Fibroblast of skin of scalp (primary cell): ENCODE measurements around the gene UNK.
"Not testable (repeated sequence)": the region's sequence is repeated elsewhere in the genome, so short reads cannot be mapped to it uniquely, and the experiment has no call there.

ENCODE experiments used
- DNase-seq: peaks from one replicate; pipeline ENCODE4 v3.0.0-alpha.2; 2013

UNK gene

GRCh38 chr17:75806822-75807500 lies 22.4 kb downstream of the UNK start:
- no peak for DNase-seq

GRCh38 chr17:75807861-75808260 lies 23.3 kb downstream of the UNK start:
- DNase-seq, result no peak

GRCh38 chr17:75808549-75808904 lies 23.9 kb downstream of the UNK start:
- DNase-seq, result no peak

DNA sequence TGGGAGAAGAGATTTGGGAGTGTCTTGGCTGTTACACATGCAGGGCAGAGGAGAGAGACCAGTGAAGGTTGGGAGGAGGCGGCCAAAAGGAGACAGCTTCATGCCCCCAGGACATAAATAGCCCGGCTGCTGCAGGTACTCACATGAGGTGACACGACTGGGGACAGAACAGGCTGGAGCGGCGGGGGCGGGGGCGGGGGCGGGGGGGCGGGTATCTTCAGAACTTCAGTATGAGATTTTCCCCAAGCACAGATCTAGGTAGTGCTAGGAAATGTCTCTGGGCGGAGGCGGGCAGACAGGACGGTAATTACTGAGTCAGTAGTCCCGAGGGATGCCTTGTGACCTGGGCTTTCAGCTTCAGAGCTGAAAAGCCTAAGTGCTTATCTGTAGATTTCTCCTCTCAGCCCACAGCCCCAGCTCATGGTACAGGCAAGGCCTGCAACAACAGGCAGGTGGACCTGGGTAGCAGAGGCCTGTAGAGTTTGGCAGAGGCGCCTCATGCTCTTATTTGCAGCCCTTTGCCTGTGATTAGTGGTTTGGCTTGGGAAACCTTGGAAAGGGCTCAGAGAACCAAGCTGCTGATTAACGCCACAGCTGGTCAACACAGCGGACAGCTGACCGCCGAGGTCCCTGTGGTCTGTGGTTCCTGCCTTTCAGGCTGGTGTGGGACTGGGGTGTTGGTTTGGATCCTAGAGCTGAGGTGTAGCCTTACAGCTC lies 24.5 kb downstream of the UNK start:
- DNase-seq, result peak; percentile 47

GRCh38 chr17:75809631-75810111 lies 25.1 kb downstream of the UNK start:
- DNase-seq, result no peak

GRCh38 chr17:75810216-75810615 lies 25.6 kb downstream of the UNK start:
- DNase-seq, result no peak

DNA sequence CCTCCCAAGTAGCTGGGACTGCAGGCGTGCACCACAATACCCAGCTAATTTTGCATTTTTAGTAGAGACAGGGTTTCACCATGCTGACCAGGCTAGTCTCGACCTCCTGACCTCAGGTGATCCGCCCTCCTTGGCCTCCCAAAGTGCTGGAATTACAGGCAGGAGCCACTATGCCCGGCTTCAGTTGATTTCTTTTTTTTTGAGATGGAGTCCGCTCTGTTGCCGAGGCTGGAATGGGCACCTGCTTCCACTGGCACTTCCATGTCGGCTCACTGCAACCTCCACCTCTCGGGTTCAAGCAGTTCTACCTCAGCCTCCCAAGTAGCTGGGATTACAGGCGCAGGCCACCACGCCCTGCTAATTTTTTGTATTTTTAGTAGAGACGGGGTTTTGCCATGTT lies 26.1 kb downstream of the UNK start:
- DNase-seq, result not testable (repeated sequence)

DNA sequence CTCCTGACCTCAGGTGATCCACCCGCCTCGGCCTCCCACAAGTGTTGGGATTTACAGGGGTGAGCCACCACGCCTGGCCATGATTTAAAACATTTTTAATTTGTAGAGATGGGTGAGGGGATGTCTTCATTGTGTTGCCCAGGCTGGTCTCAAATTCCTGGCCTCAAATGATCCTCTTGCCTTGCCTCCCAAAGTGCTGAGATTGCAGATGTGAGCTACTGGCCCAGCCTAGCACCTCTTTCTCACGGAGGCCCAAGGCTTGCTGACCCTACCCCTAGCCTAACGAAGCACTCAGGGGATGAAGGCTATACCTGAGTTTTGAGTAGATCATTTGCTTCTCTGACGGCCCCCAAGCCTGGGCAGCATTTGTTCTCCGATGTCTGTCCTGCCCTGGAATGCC lies 26.6 kb downstream of the UNK start:
- no peak for DNase-seq

DNA sequence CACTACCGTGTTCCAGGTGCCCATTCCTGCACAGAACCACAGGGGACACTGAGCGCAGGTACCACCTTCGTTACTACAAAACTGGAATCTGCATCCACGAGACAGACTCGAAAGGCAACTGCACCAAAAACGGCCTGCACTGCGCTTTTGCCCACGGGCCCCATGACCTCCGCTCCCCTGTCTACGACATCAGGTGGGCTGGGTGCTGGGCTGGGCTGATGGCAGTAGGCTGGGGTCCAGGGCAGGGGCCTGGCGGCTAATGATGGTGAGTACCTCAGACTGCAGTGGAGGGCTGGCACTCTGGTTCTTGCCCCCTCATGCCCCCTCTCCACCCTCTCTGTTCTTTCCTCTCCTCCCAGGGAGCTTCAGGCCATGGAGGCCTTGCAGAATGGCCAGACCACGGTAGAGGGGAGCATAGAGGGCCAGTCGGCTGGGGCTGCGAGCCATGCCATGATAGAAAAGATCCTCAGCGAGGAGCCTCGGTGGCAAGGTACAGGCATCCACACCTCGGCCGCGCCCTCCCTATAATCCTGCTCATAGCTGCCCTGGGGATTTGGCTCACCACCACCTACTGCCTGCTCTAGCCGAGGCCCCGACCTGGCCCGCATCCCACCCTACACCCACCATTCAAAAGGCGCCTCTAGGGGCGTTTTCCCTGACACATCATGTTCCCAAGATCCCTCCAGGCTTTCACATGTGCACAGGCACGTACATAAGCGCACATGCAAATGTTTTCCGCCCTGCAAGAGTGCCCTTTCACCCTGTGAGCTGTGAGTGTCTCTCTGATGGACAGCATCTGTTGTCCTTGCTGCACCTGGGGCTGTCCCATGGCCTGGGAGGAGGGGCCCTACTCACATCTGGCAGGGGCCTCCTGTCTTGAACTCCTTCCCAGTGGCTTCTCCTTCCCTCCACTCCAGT lies 27.7 kb downstream of the UNK start:
- no peak for DNase-seq

DNA sequence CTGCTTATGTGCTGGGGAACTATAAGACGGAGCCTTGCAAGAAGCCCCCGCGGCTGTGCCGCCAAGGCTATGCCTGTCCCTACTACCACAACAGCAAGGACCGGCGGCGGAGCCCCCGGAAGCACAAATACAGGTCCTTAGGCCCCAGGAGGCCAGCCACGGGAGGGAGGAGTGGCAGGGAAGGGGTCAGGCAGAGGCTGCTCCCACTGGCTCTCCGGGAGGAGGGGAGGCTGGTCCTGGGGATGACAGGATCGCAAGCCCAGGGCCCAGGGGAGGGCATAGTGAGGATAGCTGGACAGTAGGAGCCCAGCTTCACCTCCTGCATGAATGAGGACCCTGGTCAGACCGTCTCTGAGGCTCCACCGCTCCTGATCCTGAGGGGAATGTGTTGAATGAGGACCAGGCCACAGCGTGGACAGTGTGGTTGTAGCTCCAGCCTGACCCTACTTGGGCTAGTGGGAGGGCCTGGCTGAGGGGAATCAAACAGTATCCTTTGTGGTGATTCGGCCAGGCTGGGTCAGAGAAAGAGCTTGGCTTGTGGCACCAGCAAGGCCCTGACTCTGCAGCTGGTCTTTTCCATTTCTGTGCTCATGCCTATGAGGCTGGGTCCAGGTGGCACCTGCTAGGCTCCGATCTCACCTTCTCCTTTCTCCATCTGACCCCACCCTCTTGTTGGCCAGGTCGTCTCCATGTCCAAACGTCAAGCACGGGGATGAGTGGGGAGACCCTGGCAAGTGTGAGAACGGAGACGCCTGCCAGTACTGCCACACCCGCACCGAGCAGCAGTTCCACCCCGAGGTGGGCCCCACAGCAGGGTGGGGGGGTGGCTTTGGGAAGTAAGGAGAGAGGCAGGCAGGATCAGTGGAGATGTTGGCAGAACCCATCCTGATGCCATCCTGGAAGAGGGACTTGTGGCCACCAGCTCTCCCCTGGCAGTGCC lies 28.7 kb downstream of the UNK start:
- DNase-seq, result no peak

DNA sequence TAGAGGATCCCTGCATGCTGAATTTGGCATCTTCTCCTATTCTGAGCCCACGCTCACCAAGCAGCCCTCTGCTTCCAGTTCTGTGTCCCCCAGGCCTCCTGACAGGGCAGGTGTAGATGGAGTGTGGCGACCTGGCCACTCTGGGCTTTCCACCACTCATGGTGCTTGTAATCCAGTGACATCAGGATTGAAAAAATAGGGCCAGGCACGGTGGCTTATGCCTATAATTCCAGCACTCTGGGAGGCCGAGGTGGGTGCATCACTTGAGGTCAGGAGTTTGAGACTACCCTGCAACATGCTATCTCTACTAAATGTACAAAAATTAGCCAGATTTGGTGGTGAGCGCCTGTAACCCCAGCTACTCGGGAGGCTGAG lies 29.4 kb downstream of the UNK start:
- no peak for DNase-seq

GRCh38 chr17:75814900-75815373 lies 30.3 kb downstream of the UNK start:
- DNase-seq, result peak; percentile 47

GRCh38 chr17:75815399-75815798 lies 30.8 kb downstream of the UNK start:
- DNase-seq, result no peak

DNA sequence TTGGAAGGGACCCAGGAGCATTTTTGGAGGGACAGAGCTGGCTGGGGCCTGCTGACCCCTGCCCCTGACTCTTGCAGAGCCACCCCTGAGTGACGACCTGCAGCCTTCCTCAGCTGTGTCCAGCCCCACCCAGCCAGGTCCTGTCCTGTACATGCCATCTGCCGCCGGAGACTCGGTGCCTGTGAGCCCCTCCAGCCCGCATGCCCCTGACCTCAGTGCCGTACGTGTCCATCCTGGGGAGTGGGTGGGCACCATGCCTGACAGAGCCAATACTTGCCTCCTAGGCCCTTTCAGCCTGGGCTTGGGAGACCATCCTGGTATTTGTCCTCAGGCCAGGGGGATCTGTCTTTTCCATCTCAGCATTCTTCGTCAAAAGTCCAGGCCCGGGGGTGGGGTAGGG lies 32.1 kb downstream of the UNK start:
- DNase-seq, result no peak

- DNase-seq, result no peak
Measured at GRCh38 chr17:75817571-75817970, 33.0 kb downstream of the UNK start.

GRCh38 chr17:75818326-75818885 lies 33.8 kb downstream of the UNK start:
- DNase-seq, result no peak

GRCh38 chr17:75819116-75819515 lies 34.5 kb downstream of the UNK start:
- DNase-seq, result no peak

DNA sequence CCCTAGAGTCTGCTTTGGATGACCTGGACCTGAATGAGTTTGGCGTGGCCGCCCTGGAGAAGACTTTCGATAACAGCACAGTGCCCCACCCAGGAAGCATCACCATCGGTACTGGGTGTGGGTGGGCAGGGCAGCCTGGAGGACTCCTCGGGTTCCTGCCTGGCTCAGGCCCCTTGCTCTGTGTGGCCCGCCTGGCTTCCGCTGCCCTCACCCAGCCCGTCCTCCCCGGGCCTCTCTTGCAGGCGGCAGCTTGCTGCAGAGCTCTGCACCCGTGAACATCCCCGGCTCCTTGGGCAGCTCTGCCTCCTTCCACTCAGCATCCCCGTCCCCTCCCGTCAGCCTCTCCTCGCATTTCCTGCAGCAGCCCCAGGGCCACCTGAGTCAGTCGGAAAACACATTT lies 35.1 kb downstream of the UNK start:
- DNase-seq, result no peak

GRCh38 chr17:75820094-75821080 lies 35.8 kb downstream of the UNK start:
- no peak for DNase-seq

DNA sequence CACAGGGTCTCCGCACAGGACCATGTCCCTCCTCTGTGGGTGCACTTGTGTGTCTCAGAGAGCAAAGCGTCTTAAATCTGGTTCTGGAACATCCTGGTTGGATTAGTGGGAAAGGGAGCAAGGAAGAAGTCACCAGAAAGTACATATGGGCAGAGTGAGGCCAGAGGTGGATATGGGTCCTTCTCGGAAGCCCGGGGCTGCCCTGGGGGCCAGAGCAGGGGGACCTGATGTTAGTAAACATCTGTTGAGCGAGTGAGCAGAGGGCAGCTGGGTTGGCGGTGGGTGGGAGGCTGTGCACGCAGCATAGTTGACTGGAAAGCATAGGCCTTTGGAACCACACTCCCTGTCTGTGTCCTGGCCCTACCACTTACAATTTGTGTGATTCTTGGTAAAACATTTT lies 36.9 kb downstream of the UNK start:
- no peak for DNase-seq
